GM21786 (cell line): ENCODE data around the gene TM9SF4.

Source experiments
- ATAC-seq: cut with Tn5 transposase; IDR thresholded peaks from one replicate; pipeline ENCODE4 v1.9.1; 2021; ENCODE audit not compliant: unreplicated experiment

The TM9SF4 gene

GRCh38 chr20:32205843-32206759 is 96.6 kb downstream of the TM9SF4 start:
- ATAC-seq = no peak

GRCh38 chr20:32206760-32207625 is 97.5 kb downstream of the TM9SF4 start:
- peak; percentile 31 for ATAC-seq

- peak; percentile 82 for ATAC-seq
These were observed 98.3 kb downstream of the TM9SF4 start, which contains the start of the genes PLAGL2 and POFUT1 for GRCh38 chr20:32207626-32208498. Gene PLAGL2, minus strand, starts transcription at chr20:32207743. Its CDS starts 5,565 bp downstream, at chr20:32202178. Gene POFUT1, plus strand, starts transcription at chr20:32207880. Its CDS starts 62 bp downstream, at chr20:32207942.

- ATAC-seq = no peak
These were observed 99.1 kb downstream of the TM9SF4 start for GRCh38 chr20:32208499-32209154.

GRCh38 chr20:32209850-32210605 is 100.5 kb downstream of the TM9SF4 start:
- ATAC-seq = no peak

GRCh38 chr20:32213870-32214269 is 104.4 kb downstream of the TM9SF4 start:
- no peak for ATAC-seq

- no peak for ATAC-seq
These were observed 105.6 kb downstream of the TM9SF4 start for GRCh38 chr20:32215147-32215546.

GRCh38 chr20:32215729-32216128 is 106.2 kb downstream of the TM9SF4 start:
- no peak for ATAC-seq

- no peak for ATAC-seq
These were observed 106.9 kb downstream of the TM9SF4 start for GRCh38 chr20:32216179-32217142.
